Right renal cortex interstitium (tissue), 3 donors: ENCODE results near the gene HOXC11. TPM values are rescaled to one million over a fixed set of nuclear protein-coding genes. Genes with fewer than 3 reads are reported as not detected.

Source experiments
- DNase-seq, 3 donors: peaks; one replicate each; pipeline ENCODE4 v3.0.0-alpha.2; 2013; ENCODE audit warnings: low read depth in 3 of 3, low spot score in 2 of 3
- polyA plus RNA-seq, 3 donors: library from polyadenylated mRNA; unstranded; fragments of 120-200 nt; gene quantifications; one replicate each; pipeline ENCODE4 v1.2.1, GENCODE V29; 2013; ENCODE audit not compliant: insufficient read length in 3 of 3

HOXC11 gene
- polyA plus RNA-seq, 3 donors: 1.4 to 2.8 (median 1.5) TPM

DNA sequence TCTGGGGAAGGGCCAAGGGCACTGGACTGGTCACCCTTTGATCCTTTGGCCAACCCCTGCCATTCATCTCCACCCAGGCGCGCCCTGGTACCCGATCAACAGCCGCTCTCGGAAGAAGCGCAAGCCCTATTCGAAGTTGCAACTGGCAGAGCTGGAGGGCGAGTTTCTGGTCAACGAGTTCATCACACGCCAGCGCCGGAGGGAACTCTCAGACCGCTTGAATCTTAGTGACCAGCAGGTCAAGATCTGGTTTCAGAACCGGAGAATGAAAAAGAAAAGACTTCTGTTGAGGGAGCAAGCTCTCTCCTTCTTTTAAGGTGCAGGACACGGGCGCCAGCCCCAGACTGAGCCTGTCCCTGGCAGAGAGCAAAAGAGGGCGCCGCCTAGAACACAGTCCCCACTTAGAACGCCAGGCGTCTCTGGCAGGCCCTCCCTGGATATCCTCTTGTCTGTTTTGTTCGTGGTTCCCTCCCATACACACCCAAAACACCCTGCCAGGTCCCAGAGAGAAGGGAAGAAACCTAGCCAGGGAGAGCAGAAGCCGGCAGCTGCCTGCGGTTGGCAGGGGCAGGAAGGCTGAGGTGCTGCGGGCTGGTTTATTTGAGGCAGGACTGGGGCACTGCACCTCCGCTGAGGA, 16.6 kb upstream of the HOXC11 start:
- no peak for DNase-seq

- no peak for DNase-seq
Measured at GRCh38 chr12:53956914-53957536, 15.9 kb upstream of the HOXC11 start.

DNA sequence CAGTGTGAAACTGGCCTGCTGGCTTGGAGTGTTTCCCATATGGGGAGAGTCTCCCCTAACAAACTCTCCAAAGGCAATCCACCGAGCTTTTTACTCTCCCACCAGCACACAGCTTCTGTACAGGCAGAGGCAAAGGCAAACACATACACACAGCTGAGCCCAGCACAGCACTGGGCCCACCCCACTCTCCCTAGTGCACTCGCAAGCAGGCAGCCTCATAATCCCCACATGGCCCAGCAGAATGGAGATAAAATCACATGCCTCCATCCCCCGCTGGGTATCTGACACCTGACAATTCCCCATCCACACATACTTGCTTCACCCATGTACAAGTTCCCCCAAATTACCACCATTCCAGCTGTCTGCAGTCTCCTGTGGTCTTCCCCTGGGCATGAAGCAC, 14.8 kb upstream of the HOXC11 start:
- no peak for DNase-seq

DNA sequence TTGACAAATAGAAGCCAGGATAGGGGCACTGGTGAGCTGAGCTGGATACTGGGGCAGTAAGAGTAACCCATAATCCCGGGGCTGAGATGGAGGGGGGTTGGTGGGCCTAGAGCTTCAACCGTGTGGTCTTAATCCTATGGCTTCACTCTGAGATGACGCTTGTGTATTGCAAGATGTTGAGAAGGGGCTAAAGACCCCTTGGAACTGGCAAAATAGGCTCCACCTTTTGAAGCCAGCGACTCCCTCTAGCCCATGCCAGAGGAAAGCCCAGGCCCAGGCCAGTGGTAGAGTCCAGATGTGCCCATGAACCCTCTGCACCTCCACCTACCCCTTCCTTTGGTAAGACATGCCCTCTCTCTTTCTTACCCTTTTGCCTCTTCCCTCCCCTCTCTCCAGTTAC, 13.6 kb upstream of the HOXC11 start:
- DNase-seq: no peak

- no peak for DNase-seq
Measured at GRCh38 chr12:53960187-53961024, 12.5 kb upstream of the HOXC11 start.

- no peak for DNase-seq
Measured at GRCh38 chr12:53961025-53961761, 11.7 kb upstream of the HOXC11 start.

DNA sequence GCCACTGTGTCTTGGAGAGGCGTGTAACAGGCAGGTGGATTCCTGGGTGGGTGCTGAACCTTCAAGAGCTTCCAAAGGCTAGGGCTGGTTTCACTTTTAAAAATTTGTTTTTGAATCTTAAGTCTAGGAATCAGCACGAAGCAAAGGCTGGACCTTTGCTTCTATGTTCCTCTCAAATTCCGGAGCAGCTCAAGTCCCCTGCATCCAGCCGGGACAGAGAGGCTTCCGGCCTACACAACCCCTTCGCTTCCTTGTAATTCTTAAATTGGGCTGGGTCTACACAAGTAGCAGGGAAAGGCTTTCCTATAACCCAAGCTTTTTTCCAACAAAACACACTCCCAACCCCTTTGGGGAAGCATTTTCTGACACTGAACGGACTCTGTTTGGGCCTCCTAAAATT, 9.9 kb upstream of the HOXC11 start:
- no peak for DNase-seq

GRCh38 chr12:53963434-53964314, 9.3 kb upstream of the HOXC11 start:
- DNase-seq: no peak

DNA sequence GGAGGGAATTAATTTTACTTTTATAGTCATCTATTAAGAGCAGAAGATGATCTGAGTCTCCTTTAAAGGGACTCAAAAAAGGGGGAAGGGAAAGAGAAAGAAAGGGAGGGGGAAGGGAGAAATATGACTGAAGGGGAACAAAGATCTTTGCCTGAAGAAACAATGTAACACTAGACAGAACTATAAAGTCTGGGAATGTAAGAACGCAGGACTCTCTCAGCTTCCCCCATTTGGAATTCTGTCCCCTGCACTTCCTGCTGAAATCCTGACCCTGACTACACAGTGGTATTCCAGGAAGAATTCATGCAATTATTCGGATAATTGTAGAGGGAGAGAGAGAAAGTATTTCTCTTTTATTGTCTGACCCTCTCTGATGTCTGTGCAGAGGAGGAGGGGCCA, 8.6 kb upstream of the HOXC11 start:
- DNase-seq: no peak

DNA sequence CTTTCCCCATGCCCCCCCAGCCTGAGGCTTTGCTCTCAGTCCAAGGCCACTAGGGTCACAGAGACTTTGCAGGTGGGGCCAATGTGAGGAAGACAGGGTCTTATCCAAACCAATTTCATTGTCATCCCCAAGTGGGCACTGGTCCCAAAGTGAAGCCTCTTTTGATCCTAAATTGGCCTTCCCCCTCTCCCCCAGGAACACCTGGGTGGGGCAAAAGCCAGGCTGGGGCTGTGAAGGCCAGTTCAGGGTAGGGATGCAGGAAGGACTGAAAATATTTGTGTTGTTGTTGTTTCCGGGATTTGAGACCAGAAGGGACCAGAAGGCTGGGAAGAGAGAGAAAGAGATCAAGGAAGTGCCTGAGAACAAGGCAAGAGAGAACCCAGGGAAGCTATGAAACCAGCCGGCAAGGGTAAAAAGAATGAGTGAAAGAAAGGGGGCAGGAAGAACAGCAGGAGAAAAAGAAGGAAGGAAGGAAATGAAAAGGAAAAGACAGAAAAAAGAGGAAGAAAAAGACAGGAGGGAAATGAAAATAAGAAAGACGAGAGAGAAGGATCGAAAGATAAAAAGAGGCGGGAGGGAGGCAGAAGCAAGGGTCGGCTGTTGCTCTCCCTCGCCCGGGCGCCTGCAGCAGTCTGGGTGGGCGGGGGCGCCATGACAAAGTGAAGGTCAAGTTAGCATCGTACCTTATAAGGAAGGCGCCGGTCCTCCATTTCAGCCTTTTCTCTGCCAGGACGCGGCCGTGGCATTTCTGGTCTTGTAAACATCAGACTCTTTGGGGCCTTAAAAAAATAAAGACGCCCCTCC, 7.4 kb upstream of the HOXC11 start:
- DNase-seq: no peak

DNA sequence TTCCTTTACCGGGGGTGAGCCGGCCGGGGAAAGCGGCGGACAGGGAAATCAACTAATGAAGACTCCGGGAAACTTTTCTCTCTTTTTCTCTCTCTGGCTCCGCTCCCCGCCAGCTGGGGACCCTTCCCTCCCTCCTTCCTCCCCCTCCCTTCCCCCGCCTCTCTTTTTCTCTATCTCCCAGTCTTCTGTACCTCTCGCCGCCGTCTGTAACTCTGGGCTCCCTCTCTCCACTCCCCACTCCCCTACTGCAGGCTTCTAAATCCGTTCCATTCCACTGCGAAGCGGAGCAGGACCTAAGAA, 6.9 kb upstream of the HOXC11 start:
- DNase-seq: no peak

GRCh38 chr12:53966385-53967133, 6.4 kb upstream of the HOXC11 start:
- no peak for DNase-seq

GRCh38 chr12:53967421-53967925, 5.5 kb upstream of the HOXC11 start:
- DNase-seq: no peak

GRCh38 chr12:53968214-53969127, 4.5 kb upstream of the HOXC11 start:
- DNase-seq: no peak

GRCh38 chr12:53969588-53970259, 3.2 kb upstream of the HOXC11 start:
- no peak for DNase-seq

- DNase-seq: no peak
Measured at GRCh38 chr12:53970451-53970850, 2.5 kb upstream of the HOXC11 start.

DNA sequence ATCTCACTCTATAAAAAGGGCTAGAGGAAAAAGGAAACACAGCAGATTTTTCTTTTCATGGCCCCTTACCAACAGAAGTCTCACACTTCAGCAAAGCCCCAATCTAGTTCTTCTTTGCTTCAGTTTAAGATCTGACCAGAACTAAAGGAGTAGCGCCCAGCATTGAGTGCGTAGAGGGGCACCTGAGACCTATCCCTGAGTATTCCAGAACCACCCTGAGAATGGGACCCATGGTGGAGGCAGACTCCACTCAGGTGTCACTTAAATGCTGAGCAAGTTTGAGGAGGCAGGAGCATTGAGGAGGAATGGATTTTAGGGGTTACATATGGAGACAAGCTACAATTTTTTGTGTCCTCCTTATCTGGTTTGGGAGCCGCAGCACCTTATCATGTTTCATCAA, 1.8 kb upstream of the HOXC11 start:
- DNase-seq: no peak
